Fibroblast of mammary gland (primary cell): ENCODE measurements around the gene RHOT2.

Source experiments
- DNase-seq: peaks from one replicate; pipeline ENCODE4 v3.0.0-alpha.2; 2010; ENCODE audit warnings: low read depth
- H3K4me3 ChIP-seq: 2 replicates; pipeline ENCODE4 v1.5.1; 2011; ENCODE audit warnings: low read depth, mild to moderate bottlenecking, low read length, moderate library complexity; ENCODE audit not compliant: control insufficient read depth
- CTCF ChIP-seq: conservative IDR thresholded peaks from 2 replicates; pipeline ENCODE4 v1.5.1; 2011; ENCODE audit warnings: low read depth, low read length, inconsistent platforms; ENCODE audit not compliant: control insufficient read depth, insufficient read depth

The RHOT2 gene

GRCh38 chr16:692356-693108 lies 24.6 kb downstream of the RHOT2 start:
- DNase-seq: no peak
- no peak overlapping the region for H3K4me3 ChIP-seq

GRCh38 chr16:693364-693763 lies 25.4 kb downstream of the RHOT2 start:
- DNase-seq: no peak

More at GRCh38 chr16:692356-693108, 24.6 kb downstream of the RHOT2 start:
- no peak for TF ChIP-seq CTCF

GRCh38 chr16:693766-694165 lies 25.8 kb downstream of the RHOT2 start:
- TF ChIP-seq CTCF: no peak
- no peak for DNase-seq
- no peak overlapping the region for H3K4me3 ChIP-seq

More at GRCh38 chr16:693364-693763, 25.4 kb downstream of the RHOT2 start:
- H3K4me3 ChIP-seq: no peak overlapping the region
- no peak for TF ChIP-seq CTCF

- TF ChIP-seq CTCF: no peak
- H3K4me3 ChIP-seq: no peak overlapping the region
- no peak for DNase-seq
Observed at GRCh38 chr16:694187-694862, 26.4 kb downstream of the RHOT2 start.

- TF ChIP-seq CTCF: no peak
- no peak overlapping the region for H3K4me3 ChIP-seq
- no peak for DNase-seq
Observed at GRCh38 chr16:694863-695354, 27.0 kb downstream of the RHOT2 start.

GRCh38 chr16:695355-696089 lies 27.6 kb downstream of the RHOT2 start:
- no peak overlapping the region for H3K4me3 ChIP-seq
- no peak for TF ChIP-seq CTCF
- DNase-seq: no peak
